ENCODE results near the gene KCNQ1. TPM values are rescaled to one million over a fixed set of nuclear protein-coding genes. Genes with fewer than 3 reads are reported as not detected.

Gene KCNQ1
- total RNA-seq, 1 experiment from 2014 or later: 2.5 TPM

DNA sequence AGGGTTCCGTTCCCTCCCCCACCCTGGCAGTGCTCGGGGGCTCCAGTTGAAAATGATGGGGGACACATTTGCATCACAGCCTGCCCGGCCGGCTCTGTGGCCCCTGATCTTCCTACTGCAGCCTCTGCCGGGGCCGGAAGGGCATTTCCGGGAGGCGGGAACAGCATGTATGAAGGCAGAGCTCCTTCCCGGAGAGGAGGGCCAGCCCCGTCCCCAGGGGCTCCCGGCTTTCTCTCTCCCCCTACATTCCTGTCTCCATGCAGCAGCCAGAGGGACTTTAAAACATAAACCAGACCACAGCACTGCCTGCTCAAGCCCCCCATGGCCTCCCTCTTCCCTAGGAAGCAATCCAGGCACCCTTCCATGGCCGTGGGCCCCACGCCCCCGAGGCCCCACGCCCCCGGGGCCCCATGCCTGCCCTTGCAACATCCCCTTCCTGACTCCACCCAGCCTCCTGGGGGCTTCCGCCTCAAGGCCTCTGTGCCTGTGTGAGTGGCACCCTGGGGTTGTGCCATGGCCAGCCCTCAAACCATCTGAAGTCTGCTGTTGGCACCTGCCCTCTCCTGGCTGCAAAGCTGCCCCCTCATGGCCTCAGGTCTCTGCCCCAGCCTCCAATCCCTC lies 367.7 kb downstream of the KCNQ1 start (continued):
- TF ChIP-seq, protein P1, sequence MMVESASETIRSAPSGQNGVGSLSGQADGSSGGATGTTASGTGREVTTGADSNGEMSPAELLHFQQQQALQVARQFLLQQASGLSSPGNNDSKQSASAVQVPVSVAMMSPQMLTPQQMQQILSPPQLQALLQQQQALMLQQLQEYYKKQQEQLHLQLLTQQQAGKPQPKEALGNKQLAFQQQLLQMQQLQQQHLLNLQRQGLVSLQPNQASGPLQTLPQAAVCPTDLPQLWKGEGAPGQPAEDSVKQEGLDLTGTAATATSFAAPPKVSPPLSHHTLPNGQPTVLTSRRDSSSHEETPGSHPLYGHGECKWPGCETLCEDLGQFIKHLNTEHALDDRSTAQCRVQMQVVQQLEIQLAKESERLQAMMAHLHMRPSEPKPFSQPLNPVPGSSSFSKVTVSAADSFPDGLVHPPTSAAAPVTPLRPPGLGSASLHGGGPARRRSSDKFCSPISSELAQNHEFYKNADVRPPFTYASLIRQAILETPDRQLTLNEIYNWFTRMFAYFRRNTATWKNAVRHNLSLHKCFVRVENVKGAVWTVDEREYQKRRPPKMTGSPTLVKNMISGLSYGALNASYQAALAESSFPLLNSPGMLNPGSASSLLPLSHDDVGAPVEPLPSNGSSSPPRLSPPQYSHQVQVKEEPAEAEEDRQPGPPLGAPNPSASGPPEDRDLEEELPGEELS (CRISPR knock-in tag; IDR thresholded peaks at IDR 0.05): no peak
- TF ChIP-seq RELA (CRISPR knock-in tag; IDR thresholded peaks at IDR 0.05; ENCODE audit: borderline replicate concordance) (no peak), ETV6 (CRISPR knock-in tag; IDR thresholded peaks at IDR 0.05) (no peak)
- TF ChIP-seq, protein P2, sequence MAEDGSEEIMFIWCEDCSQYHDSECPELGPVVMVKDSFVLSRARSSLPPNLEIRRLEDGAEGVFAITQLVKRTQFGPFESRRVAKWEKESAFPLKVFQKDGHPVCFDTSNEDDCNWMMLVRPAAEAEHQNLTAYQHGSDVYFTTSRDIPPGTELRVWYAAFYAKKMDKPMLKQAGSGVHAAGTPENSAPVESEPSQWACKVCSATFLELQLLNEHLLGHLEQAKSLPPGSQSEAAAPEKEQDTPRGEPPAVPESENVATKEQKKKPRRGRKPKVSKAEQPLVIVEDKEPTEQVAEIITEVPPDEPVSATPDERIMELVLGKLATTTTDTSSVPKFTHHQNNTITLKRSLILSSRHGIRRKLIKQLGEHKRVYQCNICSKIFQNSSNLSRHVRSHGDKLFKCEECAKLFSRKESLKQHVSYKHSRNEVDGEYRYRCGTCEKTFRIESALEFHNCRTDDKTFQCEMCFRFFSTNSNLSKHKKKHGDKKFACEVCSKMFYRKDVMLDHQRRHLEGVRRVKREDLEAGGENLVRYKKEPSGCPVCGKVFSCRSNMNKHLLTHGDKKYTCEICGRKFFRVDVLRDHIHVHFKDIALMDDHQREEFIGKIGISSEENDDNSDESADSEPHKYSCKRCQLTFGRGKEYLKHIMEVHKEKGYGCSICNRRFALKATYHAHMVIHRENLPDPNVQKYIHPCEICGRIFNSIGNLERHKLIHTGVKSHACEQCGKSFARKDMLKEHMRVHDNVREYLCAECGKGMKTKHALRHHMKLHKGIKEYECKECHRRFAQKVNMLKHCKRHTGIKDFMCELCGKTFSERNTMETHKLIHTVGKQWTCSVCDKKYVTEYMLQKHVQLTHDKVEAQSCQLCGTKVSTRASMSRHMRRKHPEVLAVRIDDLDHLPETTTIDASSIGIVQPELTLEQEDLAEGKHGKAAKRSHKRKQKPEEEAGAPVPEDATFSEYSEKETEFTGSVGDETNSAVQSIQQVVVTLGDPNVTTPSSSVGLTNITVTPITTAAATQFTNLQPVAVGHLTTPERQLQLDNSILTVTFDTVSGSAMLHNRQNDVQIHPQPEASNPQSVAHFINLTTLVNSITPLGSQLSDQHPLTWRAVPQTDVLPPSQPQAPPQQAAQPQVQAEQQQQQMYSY (CRISPR knock-in tag; IDR thresholded peaks at IDR 0.05): no peak
- TF ChIP-seq, protein P3, sequence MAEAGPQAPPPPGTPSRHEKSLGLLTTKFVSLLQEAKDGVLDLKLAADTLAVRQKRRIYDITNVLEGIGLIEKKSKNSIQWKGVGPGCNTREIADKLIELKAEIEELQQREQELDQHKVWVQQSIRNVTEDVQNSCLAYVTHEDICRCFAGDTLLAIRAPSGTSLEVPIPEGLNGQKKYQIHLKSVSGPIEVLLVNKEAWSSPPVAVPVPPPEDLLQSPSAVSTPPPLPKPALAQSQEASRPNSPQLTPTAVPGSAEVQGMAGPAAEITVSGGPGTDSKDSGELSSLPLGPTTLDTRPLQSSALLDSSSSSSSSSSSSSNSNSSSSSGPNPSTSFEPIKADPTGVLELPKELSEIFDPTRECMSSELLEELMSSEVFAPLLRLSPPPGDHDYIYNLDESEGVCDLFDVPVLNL (CRISPR knock-in tag; IDR thresholded peaks at IDR 0.05; ENCODE audit: borderline replicate concordance, low read depth): no peak
- TF ChIP-seq, protein P4, sequence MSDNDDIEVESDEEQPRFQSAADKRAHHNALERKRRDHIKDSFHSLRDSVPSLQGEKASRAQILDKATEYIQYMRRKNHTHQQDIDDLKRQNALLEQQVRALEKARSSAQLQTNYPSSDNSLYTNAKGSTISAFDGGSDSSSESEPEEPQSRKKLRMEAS (CRISPR knock-in tag; IDR thresholded peaks at IDR 0.05): no peak
- TF ChIP-seq, protein P5, sequence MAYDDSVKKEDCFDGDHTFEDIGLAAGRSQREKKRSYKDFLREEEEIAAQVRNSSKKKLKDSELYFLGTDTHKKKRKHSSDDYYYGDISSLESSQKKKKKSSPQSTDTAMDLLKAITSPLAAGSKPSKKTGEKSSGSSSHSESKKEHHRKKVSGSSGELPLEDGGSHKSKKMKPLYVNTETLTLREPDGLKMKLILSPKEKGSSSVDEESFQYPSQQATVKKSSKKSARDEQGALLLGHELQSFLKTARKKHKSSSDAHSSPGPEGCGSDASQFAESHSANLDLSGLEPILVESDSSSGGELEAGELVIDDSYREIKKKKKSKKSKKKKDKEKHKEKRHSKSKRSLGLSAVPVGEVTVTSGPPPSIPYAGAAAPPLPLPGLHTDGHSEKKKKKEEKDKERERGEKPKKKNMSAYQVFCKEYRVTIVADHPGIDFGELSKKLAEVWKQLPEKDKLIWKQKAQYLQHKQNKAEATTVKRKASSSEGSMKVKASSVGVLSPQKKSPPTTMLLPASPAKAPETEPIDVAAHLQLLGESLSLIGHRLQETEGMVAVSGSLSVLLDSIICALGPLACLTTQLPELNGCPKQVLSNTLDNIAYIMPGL (CRISPR knock-in tag; IDR thresholded peaks at IDR 0.05): no peak
- TF ChIP-seq, protein P6, sequence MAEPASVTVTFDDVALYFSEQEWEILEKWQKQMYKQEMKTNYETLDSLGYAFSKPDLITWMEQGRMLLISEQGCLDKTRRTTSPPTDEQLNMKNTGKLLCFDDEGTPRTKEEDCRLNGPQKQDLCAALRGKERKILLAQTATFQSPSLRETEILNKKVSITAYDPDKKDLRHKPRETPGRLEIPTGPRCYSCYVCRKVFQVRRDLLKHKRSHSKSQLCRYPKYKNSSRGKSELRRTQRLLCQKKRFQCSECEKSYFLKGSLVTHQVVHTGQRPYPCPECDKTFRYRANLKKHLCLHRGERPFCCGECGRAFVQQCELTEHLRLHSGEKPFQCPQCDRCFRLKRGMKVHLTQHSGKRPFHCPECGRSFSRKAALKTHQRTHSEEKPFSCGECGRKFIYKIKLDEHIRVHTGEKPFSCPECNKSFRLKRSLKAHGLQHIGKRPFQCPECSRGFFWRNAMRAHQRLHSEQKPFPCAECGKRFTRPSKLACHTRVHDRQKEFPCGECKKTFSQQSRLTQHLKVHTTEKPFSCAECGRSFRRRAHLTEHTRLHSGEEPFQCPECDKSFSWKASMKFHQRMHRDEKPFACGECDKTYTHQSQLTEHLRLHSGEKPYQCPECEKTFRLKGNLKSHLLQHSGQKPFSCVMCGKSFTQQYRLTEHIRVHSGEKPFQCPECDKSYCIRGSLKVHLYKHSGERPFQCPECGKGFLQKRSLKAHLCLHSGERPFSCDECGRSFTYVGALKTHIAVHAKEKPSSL (CRISPR knock-in tag; conservative IDR thresholded peaks at IDR 0.05): no peak

DNA sequence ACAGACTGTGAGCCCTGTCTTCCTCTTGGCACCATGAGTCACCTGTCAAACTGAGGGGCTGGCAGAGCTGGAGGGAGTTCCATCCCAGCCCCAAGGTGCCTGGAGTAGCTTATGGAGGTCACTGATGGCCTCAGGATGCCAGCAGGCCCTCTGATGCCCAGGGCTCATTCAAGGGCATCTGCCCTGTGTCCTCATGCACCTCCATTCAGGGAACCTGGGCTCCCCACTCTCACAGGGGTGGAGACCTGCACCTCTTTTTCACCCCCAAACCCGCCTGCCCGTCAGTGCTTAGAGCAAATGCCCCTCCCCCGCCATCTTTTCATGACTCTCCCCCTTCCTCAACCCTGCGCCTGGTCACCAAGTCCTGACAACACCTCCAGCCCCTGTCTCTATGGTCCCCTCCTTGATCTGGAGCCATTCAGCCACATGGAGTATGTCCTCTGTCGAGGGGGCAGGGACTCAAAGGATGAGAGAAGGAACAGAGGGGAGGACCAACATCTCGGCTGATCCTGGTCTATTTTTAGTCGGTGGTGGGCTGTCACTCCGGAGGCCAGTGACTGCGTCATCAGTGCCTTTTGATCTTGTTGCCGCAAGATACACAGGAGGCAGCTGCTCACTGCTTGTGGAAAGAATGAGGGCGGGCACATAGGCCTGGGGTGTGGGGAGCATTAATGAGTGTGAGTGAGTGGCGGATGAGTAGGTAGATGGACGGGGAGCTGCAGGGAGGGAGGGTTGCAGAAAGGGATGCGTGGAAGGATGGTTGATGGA lies 368.5 kb downstream of the KCNQ1 start:
- H3K9me3 Mint-ChIP-seq: peaks cover 5% of the 10 kb centered on the region
- CTCF ChIA-PET: interaction anchor here (1.1 kb wide), 1 partner anchor 75 kb away, joined by 3 read pairs; no protein-coding TSS in a partner anchor
- peaks cover 7% of the 10 kb centered on the region for H3K36me3 Mint-ChIP-seq
- H3K4me1 Mint-ChIP-seq: peaks cover 18% of the 10 kb centered on the region
- ATAC-seq (no peak), DNase-seq (ENCODE audit: low spot score) (no peak)
- no peak overlapping the region for H3K27ac Mint-ChIP-seq
- peaks cover 97% of the 10 kb centered on the region for H3K27me3 Mint-ChIP-seq (ENCODE audit: low read depth)
- POLR2A ChIA-PET: no interaction called here
- no peak overlapping the region for H3K4me3 Mint-ChIP-seq
- TF ChIP-seq SOX15 (CRISPR knock-in tag; IDR thresholded peaks at IDR 0.05) (no peak), NFYB (CRISPR knock-in tag; conservative IDR thresholded peaks at IDR 0.05; ENCODE audit: low read depth) (no peak), ZNF671 (CRISPR knock-in tag; IDR thresholded peaks at IDR 0.05) (no peak), FOXP1 (CRISPR knock-in tag; IDR thresholded peaks at IDR 0.05; ENCODE audit: borderline replicate concordance) (no peak)
- TF ChIP-seq, protein P7, sequence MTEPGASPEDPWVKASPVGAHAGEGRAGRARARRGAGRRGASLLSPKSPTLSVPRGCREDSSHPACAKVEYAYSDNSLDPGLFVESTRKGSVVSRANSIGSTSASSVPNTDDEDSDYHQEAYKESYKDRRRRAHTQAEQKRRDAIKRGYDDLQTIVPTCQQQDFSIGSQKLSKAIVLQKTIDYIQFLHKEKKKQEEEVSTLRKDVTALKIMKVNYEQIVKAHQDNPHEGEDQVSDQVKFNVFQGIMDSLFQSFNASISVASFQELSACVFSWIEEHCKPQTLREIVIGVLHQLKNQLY (CRISPR knock-in tag; IDR thresholded peaks at IDR 0.05): no peak
- TF ChIP-seq, protein P4 (CRISPR knock-in tag; IDR thresholded peaks at IDR 0.05): no peak
- TF ChIP-seq, protein P8, sequence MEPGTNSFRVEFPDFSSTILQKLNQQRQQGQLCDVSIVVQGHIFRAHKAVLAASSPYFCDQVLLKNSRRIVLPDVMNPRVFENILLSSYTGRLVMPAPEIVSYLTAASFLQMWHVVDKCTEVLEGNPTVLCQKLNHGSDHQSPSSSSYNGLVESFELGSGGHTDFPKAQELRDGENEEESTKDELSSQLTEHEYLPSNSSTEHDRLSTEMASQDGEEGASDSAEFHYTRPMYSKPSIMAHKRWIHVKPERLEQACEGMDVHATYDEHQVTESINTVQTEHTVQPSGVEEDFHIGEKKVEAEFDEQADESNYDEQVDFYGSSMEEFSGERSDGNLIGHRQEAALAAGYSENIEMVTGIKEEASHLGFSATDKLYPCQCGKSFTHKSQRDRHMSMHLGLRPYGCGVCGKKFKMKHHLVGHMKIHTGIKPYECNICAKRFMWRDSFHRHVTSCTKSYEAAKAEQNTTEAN (CRISPR knock-in tag; IDR thresholded peaks at IDR 0.05): no peak

All from WTC11 (cell line).